Uterus (tissue), 4 donors: ENCODE data around the gene ATP7B. TPM values are rescaled to one million over a fixed set of nuclear protein-coding genes. Genes with fewer than 3 reads are reported as not detected.

Experiments used
- DNase-seq, 2 donors: peaks; one replicate each; pipeline ENCODE4 v3.0.0-alpha.2; 2019 to 2020
- H3K27ac ChIP-seq, 2 donors: fragments of 200-600 bp; sonication (generic); 1 replicate in 1 of 2; 2 replicates in 1 of 2; pipeline ENCODE4 v1.5.1; 2016 to 2018
- H3K27me3 ChIP-seq, 2 donors: fragments of 200-600 bp; sonication (generic); one replicate each; pipeline ENCODE4 v1.5.1; 2018 to 2019; ENCODE audit warnings: control low read depth in 1 of 2
- H3K36me3 ChIP-seq, 2 donors: fragments of 200-600 bp; sonication (generic); one replicate each; pipeline ENCODE4 v1.5.1; 2019; ENCODE audit warnings: control low read depth in 1 of 2
- H3K4me1 ChIP-seq, 2 donors: fragments of 200-600 bp; sonication (generic); one replicate each; pipeline ENCODE4 v1.5.1; 2018 to 2019; ENCODE audit warnings: control low read depth in 1 of 2
- H3K4me3 ChIP-seq, 2 donors: fragments of 200-600 bp; sonication (generic); 1 replicate in 1 of 2; 2 replicates in 1 of 2; pipeline ENCODE4 v1.5.1; 2018 to 2019; ENCODE audit warnings: mild to moderate bottlenecking in 1 of 2
- H3K9me3 ChIP-seq, 2 donors: fragments of 200-600 bp; sonication (generic); one replicate each; pipeline ENCODE4 v1.5.1; 2019; ENCODE audit warnings: control low read depth in 1 of 2
- POLR2A ChIP-seq, 2 donors: fragments of 450-650 bp; IDR thresholded peaks; one replicate each; pipeline ENCODE4 v1.6.1; 2016; ENCODE audit warnings: antibody characterized with exemption in 2 of 2, mild to moderate bottlenecking in 1 of 2, moderate library complexity in 1 of 2
- intact Hi-C: fragments of 100-400 bp; cut with DNase I; formaldehyde crosslinking; loops from one replicate; pipeline ENCODE4 v1.15.1; 2023; ENCODE audit warnings: low total_unique reads
- total RNA-seq, 4 donors: library from RNA; depleted of rRNA in 3 of 4; stranded (reverse); fragments of >200 nt in 3 of 4; gene quantifications; one replicate each; pipeline versions ENCODE4 v1.1.0 to v1.2.4, GENCODE V29; 2014 to 2023
- TF ChIP-seq, protein P1 (sequence below), 4 experiments: fragments of 200-600 bp in 2 of 4; fragments of 450-650 bp in 2 of 4; sonication (generic) in 2 of 4; IDR thresholded peaks; one replicate each; pipeline ENCODE4 v1.5.1; 2016 to 2019; ENCODE audit warnings: antibody characterized with exemption in 4 of 4, mild to moderate bottlenecking in 2 of 4, moderate library complexity in 1 of 4
- donor health status: DM: yes; HTN: yes; CAD: no.

Gene ATP7B
- total RNA-seq, 4 donors from 2014 or later: 9.2 to 16.2 (median 9.9) TPM

DNA sequence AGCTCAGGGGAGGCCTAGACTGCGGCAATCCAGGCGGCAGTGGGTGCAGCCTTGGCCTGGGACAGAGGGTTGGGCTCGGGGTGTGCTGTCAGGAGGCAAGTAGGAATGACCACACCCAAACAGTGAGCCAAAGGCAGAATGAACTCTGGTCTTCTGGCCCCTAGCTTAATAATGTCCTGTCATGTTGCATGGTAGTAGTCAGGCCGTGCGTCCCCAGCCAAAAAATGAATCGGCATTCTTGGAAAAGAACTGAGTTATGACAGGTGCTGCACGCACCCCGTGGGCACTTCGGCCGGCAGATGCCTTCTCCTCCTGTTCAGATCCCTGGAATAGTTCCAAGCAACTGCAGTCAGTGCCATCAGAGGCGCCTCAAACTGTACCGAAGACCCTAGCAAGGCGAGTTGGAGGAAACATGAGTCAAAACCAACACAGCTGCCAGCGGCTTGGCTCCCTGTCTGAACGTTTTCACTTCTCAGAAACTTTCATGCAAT lies 55.9 kb downstream of the ATP7B start:
- Histone ChIP-seq H3K36me3 (no peaks in the 10 kb centered on the region), H3K27me3 (no peaks in the 10 kb centered on the region), H3K4me1 (no peaks in the 10 kb centered on the region), H3K9me3 (no peaks in the 10 kb centered on the region), H3K27ac (no peak overlapping the region), H3K4me3 (no peak overlapping the region)
- TF ChIP-seq, protein P1, sequence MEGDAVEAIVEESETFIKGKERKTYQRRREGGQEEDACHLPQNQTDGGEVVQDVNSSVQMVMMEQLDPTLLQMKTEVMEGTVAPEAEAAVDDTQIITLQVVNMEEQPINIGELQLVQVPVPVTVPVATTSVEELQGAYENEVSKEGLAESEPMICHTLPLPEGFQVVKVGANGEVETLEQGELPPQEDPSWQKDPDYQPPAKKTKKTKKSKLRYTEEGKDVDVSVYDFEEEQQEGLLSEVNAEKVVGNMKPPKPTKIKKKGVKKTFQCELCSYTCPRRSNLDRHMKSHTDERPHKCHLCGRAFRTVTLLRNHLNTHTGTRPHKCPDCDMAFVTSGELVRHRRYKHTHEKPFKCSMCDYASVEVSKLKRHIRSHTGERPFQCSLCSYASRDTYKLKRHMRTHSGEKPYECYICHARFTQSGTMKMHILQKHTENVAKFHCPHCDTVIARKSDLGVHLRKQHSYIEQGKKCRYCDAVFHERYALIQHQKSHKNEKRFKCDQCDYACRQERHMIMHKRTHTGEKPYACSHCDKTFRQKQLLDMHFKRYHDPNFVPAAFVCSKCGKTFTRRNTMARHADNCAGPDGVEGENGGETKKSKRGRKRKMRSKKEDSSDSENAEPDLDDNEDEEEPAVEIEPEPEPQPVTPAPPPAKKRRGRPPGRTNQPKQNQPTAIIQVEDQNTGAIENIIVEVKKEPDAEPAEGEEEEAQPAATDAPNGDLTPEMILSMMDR (IDR thresholded peaks at IDR 0.05): no peak
- no peak for TF ChIP-seq POLR2A (IDR thresholded peaks at IDR 0.05)
- intact Hi-C loops: no loop called here
- no peak for DNase-seq

- no peak overlapping the region for H3K4me3 ChIP-seq
- intact Hi-C loops: no loop called here
- no peak overlapping the region for H3K27ac ChIP-seq
- no peaks in the 10 kb centered on the region for H3K9me3 ChIP-seq
- no peak for DNase-seq
- no peaks in the 10 kb centered on the region for H3K4me1 ChIP-seq
- H3K36me3 ChIP-seq: no peaks in the 10 kb centered on the region
- H3K27me3 ChIP-seq: no peaks in the 10 kb centered on the region
- TF ChIP-seq, protein P1 (IDR thresholded peaks at IDR 0.05): no peak
Observed at GRCh38 chr13:51953347-51954195, 57.7 kb downstream of the ATP7B start.

DNA sequence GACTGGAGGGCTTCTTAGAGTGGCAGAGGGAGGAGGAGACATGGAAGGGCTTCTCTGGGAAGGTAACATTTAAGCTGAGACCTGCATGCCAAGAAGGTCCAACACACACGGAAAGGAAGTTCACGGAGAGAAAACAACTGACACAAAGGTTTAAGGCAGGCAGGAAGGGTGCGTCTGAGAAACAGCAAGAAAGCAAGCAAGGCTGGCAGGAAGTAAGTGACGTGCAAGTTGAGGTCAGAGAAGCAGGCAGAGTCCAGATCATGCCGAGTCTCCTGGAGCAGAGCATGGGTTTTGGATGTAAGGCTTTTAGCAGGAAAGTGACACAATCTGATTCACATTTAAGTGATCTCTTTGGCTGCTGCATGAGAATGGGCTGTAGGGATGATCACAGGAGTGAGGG lies 60.5 kb downstream of the ATP7B start:
- Histone ChIP-seq H3K4me3 (no peak overlapping the region), H3K36me3 (no peaks in the 10 kb centered on the region), H3K9me3 (no peaks in the 10 kb centered on the region), H3K4me1 (no peaks in the 10 kb centered on the region), H3K27ac (no peak overlapping the region), H3K27me3 (no peaks in the 10 kb centered on the region)
- no peak for DNase-seq
- no peak for TF ChIP-seq POLR2A (IDR thresholded peaks at IDR 0.05)
- TF ChIP-seq, protein P1 (IDR thresholded peaks at IDR 0.05): no peak
- intact Hi-C loops: no loop called here

- H3K4me3 ChIP-seq: no peak overlapping the region
- intact Hi-C loops: no loop called here
Observed at GRCh38 chr13:51946163-51946669, 65.0 kb downstream of the ATP7B start.

GRCh38 chr13:51945149-51945548 lies 66.1 kb downstream of the ATP7B start:
- H3K27ac ChIP-seq: no peak overlapping the region
- no peaks in the 10 kb centered on the region for H3K36me3 ChIP-seq
- TF ChIP-seq, protein P1 (IDR thresholded peaks at IDR 0.05): no peak
- no peak for TF ChIP-seq POLR2A (IDR thresholded peaks at IDR 0.05)
- DNase-seq: no peak
- no peaks in the 10 kb centered on the region for H3K27me3 ChIP-seq
- no peaks in the 10 kb centered on the region for H3K4me1 ChIP-seq
- intact Hi-C loops: no loop called here
- no peaks in the 10 kb centered on the region for H3K9me3 ChIP-seq
- H3K4me3 ChIP-seq: no peak overlapping the region

More at GRCh38 chr13:51946163-51946669, 65.0 kb downstream of the ATP7B start:
- Histone ChIP-seq H3K9me3 (no peaks in the 10 kb centered on the region), H3K4me1 (no peaks in the 10 kb centered on the region), H3K27me3 (no peaks in the 10 kb centered on the region), H3K27ac (no peak overlapping the region), H3K36me3 (no peaks in the 10 kb centered on the region)
- no peak for TF ChIP-seq POLR2A (IDR thresholded peaks at IDR 0.05)
- TF ChIP-seq, protein P1 (IDR thresholded peaks at IDR 0.05): no peak
- DNase-seq: no peak
